Suprapubic skin (tissue), 4 donors: Measurements from ENCODE around the gene CA11. TPM values are rescaled to one million over a fixed set of nuclear protein-coding genes. Genes with fewer than 3 reads are reported as not detected.

Experiments
- DNase-seq, 2 donors: peaks; one replicate each; pipeline ENCODE4 v3.0.0-alpha.2; 2019; ENCODE audit warnings: low spot score in 2 of 2
- H3K27ac ChIP-seq: fragments of 200-600 bp; sonication (generic); one replicate; pipeline ENCODE4 v1.5.1; 2019
- H3K27me3 ChIP-seq: fragments of 200-600 bp; sonication (generic); one replicate; pipeline ENCODE4 v1.5.1; 2019
- H3K36me3 ChIP-seq: fragments of 200-600 bp; sonication (generic); one replicate; pipeline ENCODE4 v1.5.1; 2019
- H3K4me1 ChIP-seq: fragments of 200-600 bp; sonication (generic); one replicate; pipeline ENCODE4 v1.5.1; 2019
- H3K4me3 ChIP-seq: fragments of 200-600 bp; sonication (generic); one replicate; pipeline ENCODE4 v1.5.1; 2019; ENCODE audit warnings: mild to moderate bottlenecking
- H3K9me3 ChIP-seq: fragments of 200-600 bp; sonication (generic); one replicate; pipeline ENCODE4 v1.5.1; 2019
- CTCF ChIP-seq, 2 donors: fragments of 200-600 bp in 1 of 2; fragments of 450-650 bp in 1 of 2; sonication (generic) in 1 of 2; IDR thresholded peaks; one replicate each; pipeline ENCODE4 v1.5.1; 2016 to 2019; ENCODE audit warnings: antibody characterized with exemption in 2 of 2, mild to moderate bottlenecking in 1 of 2, moderate library complexity in 1 of 2
- EP300 ChIP-seq: sonication (generic); formaldehyde crosslinking; IDR thresholded peaks from one replicate; pipeline ENCODE4 v1.6.1; 2017; ENCODE audit warnings: antibody characterized with exemption
- POLR2A ChIP-seq, 2 donors: fragments of 450-650 bp; IDR thresholded peaks; one replicate each; pipeline ENCODE4 v1.6.1; 2017; ENCODE audit warnings: antibody characterized with exemption in 2 of 2, mild to moderate bottlenecking in 2 of 2, moderate library complexity in 2 of 2
- POLR2AphosphoS5 ChIP-seq, 3 donors: sonication (generic); formaldehyde crosslinking; IDR thresholded peaks; one replicate each; pipeline ENCODE4 v1.6.1; 2017; ENCODE audit warnings: antibody characterized with exemption in 3 of 3
- WGBS: methylation state at CpG from one replicate; pipeline ENCODE4 v1.1.5; 2018; 5-methylcytosine and 5-hydroxymethylcytosine counted together
- total RNA-seq, 4 donors: library from RNA; depleted of rRNA; stranded (reverse); fragments of >200 nt; gene quantifications; one replicate each; pipeline ENCODE4 v1.1.0, GENCODE V29; 2016

The CA11 gene
- total RNA-seq, 4 donors from 2014 or later: 8.8 to 11.0 (median 9.7) TPM

- peaks cover 19% of the 10 kb centered on the region for H3K4me1 ChIP-seq
- H3K27me3 ChIP-seq: no peaks in the 10 kb centered on the region
- 82% methylated on average over 14 of the region's 25 CpGs for WGBS
Observed at GRCh38 chr19:48672994-48673393, 27.0 kb upstream of the CA11 start, which contains the start of gene NTN5. TSS of gene NTN5 (minus strand) at chr19:48673017. CDS start at chr19:48670986, 2,031 bp downstream.

GRCh38 chr19:48671446-48671995 lies 25.5 kb upstream of the CA11 start:
- Histone ChIP-seq H3K36me3 (no peaks in the 10 kb centered on the region), H3K27ac (no peak overlapping the region), H3K4me3 (no peak overlapping the region), H3K9me3 (no peaks in the 10 kb centered on the region), H3K27me3 (no peaks in the 10 kb centered on the region), H3K4me1 (peaks cover 11% of the 10 kb centered on the region)
- WGBS: 87% methylated on average over 6 of the region's 10 CpGs
- no peak for DNase-seq
- no peak for TF ChIP-seq POLR2AphosphoS5 (IDR thresholded peaks at IDR 0.05)
- TF ChIP-seq POLR2A (IDR thresholded peaks at IDR 0.05): no peak
- no peak for TF ChIP-seq CTCF (IDR thresholded peaks at IDR 0.05)
- no peak for TF ChIP-seq EP300

More at GRCh38 chr19:48672994-48673393, 27.0 kb upstream of the CA11 start, which contains the start of gene NTN5:
- peak in 1 of 2 donors; percentile 70 for DNase-seq
- no peak within 1 kb of the TSS for H3K27ac ChIP-seq
- no peak within 1 kb of the TSS for H3K4me3 ChIP-seq
- H3K36me3 ChIP-seq: no peaks in the 10 kb centered on the region
- H3K9me3 ChIP-seq: no peaks in the 10 kb centered on the region
- TF ChIP-seq POLR2AphosphoS5 (IDR thresholded peaks at IDR 0.05): no peak
- TF ChIP-seq EP300: no peak
- no peak for TF ChIP-seq CTCF (IDR thresholded peaks at IDR 0.05)
- no peak for TF ChIP-seq POLR2A (IDR thresholded peaks at IDR 0.05)

DNA sequence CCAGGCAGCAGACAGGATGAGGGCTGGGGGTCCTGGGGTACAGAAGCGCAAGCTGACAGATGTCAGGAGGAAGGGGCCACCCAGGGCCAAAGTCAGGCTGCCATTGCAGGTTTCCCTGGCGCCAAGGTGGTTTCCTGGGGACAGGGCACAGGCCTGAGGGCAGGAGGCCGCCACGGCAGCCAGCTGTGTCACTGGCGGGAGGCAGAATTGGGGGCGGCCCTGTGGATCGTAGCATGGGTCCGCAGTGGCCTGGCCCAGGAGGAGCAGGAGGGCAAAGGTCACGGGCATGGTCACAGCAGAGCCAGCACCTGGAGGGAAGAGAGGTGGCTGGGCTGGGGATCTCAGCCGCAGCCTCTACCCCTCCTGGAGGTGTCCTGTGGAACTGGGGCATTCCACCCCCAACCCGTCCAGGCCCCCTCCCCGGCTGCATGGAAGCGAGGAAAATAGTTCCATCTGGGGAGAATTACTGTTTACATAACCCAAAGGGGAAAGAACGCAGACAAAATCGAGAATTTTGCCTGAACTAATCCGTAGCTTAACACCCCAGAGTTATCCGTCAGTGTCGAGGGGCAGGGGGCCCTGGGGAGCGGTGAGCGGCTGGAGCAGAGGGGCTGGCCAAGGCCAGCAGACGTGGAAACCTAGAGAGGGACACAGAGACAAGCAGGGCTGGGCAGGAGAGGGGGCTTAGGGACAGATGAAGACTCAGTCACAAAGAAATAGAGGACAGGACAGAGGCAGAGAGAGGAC lies 24.9 kb upstream of the CA11 start:
- WGBS: 76% methylated on average over 11 of the region's 21 CpGs

DNA sequence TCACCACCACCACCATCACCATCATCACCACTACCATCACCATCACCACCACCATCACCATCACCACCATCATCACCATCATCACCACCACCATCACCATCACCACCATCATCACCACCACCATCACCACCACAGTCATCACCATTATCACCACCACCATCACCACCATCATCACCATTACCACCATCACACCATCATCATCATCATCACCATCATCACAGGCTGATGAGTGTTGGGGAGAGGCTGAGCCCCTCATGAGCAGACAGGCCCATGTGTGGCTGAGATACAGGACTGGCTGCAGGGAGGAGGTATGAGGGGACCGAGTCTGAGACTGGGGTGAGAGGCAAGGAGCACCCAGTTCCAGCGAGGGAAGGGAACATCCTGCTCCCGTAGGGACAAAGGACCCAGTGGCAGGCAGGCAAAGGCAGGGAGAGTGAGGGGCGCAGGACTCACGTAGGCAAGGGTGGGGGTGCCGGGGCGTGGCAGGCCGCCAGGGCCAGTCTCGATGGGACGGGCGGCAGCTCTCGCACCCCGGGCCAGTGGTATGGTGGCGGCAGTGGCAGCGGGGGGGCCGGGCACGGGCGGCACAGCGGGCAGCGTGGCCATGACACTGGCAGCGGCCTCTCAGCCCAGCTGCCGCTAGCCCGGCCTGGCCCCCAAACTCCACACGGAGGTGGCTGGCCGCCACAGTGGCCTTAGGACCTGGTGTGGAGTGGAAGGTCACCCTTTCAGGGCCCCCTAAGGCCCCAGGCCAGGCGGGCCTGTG lies 24.1 kb upstream of the CA11 start:
- 90% methylated on average over 8 of the region's 26 CpGs for WGBS
- no peaks in the 10 kb centered on the region for H3K27me3 ChIP-seq
- H3K9me3 ChIP-seq: no peaks in the 10 kb centered on the region
- H3K4me3 ChIP-seq: no peak overlapping the region
- H3K36me3 ChIP-seq: no peaks in the 10 kb centered on the region
- no peak overlapping the region for H3K27ac ChIP-seq
- peaks cover 2% of the 10 kb centered on the region for H3K4me1 ChIP-seq
- DNase-seq: no peak
- no peak for TF ChIP-seq POLR2A (IDR thresholded peaks at IDR 0.05)
- TF ChIP-seq CTCF (IDR thresholded peaks at IDR 0.05): no peak
- TF ChIP-seq POLR2AphosphoS5 (IDR thresholded peaks at IDR 0.05): no peak
- no peak for TF ChIP-seq EP300

More for the DNA sequence above, 24.9 kb upstream of the CA11 start:
- no peak overlapping the region for H3K27ac ChIP-seq
- DNase-seq: no peak
- no peaks in the 10 kb centered on the region for H3K9me3 ChIP-seq
- H3K27me3 ChIP-seq: no peaks in the 10 kb centered on the region
- H3K4me1 ChIP-seq: peaks cover 10% of the 10 kb centered on the region
- no peak for TF ChIP-seq POLR2AphosphoS5 (IDR thresholded peaks at IDR 0.05)
- TF ChIP-seq CTCF (IDR thresholded peaks at IDR 0.05): no peak
- no peak for TF ChIP-seq POLR2A (IDR thresholded peaks at IDR 0.05)
- TF ChIP-seq EP300: no peak
- no peak overlapping the region for H3K4me3 ChIP-seq
- no peaks in the 10 kb centered on the region for H3K36me3 ChIP-seq

- TF ChIP-seq POLR2AphosphoS5 (IDR thresholded peaks at IDR 0.05): no peak
- TF ChIP-seq CTCF (IDR thresholded peaks at IDR 0.05): no peak
- TF ChIP-seq EP300: no peak
- TF ChIP-seq POLR2A (IDR thresholded peaks at IDR 0.05): no peak
- Histone ChIP-seq H3K36me3 (no peaks in the 10 kb centered on the region), H3K4me3 (no peak overlapping the region), H3K4me1 (no peaks in the 10 kb centered on the region), H3K9me3 (no peaks in the 10 kb centered on the region), H3K27ac (no peak overlapping the region), H3K27me3 (no peaks in the 10 kb centered on the region)
- DNase-seq: no peak
- 90% methylated on average over 2 of the region's 2 CpGs for WGBS
Observed at GRCh38 chr19:48668761-48669160, 22.8 kb upstream of the CA11 start.
